NT2/D1 (cell line): ENCODE results near the gene NLGN4X.

Experiments used
- DNase-seq: peaks from one replicate; pipeline ENCODE4 v3.0.0-alpha.2; 2011; ENCODE audit warnings: low read depth, low spot score
- H3K27me3 ChIP-seq: 2 replicates; pipeline ENCODE4 v1.6.0; 2011; ENCODE audit warnings: mild to moderate bottlenecking; ENCODE audit not compliant: insufficient read length, insufficient read depth
- H3K36me3 ChIP-seq: 2 replicates; pipeline ENCODE4 v1.6.1; 2011; ENCODE audit warnings: mild to moderate bottlenecking, low read length, mixed read lengths; ENCODE audit not compliant: insufficient read depth, insufficient read length
- H3K4me1 ChIP-seq: 2 replicates; pipeline ENCODE4 v1.5.1; 2011; ENCODE audit not compliant: insufficient read depth, insufficient read length
- H3K4me3 ChIP-seq: 2 replicates; pipeline ENCODE4 v1.5.1; 2011; ENCODE audit warnings: low read depth; ENCODE audit not compliant: insufficient read length
- H3K9ac ChIP-seq: 2 replicates; pipeline ENCODE4 v1.6.0; 2011; ENCODE audit warnings: low read depth; ENCODE audit not compliant: insufficient read length
- H3K9me3 ChIP-seq: 2 replicates; pipeline ENCODE4 v1.5.1; 2011; ENCODE audit warnings: mild to moderate bottlenecking, low read length; ENCODE audit not compliant: insufficient read depth
- SUZ12 ChIP-seq: IDR thresholded peaks from 2 replicates; pipeline ENCODE4 v1.6.1; 2011; ENCODE audit not compliant: insufficient read length, insufficient read depth; ENCODE audit errors: extremely low read depth
- YY1 ChIP-seq: IDR thresholded peaks from 2 replicates; pipeline ENCODE4 v1.6.1; 2011; ENCODE audit not compliant: insufficient read length, insufficient read depth
- ZNF274 ChIP-seq: IDR thresholded peaks from 2 replicates; pipeline ENCODE4 v1.6.1; 2011; ENCODE audit warnings: mild to moderate bottlenecking, low read depth, low read length

NLGN4X gene

GRCh38 chrX:6187256-6187655 is 41.4 kb downstream of the NLGN4X start:
- H3K9ac ChIP-seq = no peak overlapping the region
- TF ChIP-seq YY1 = no peak
- TF ChIP-seq SUZ12 = no peak
- no peak for TF ChIP-seq ZNF274
- no peaks in the 10 kb centered on the region for H3K9me3 ChIP-seq
- H3K36me3 ChIP-seq = no peaks in the 10 kb centered on the region
- no peak for DNase-seq
- H3K4me3 ChIP-seq = no peak overlapping the region
- no peaks in the 10 kb centered on the region for H3K4me1 ChIP-seq
- no peaks in the 10 kb centered on the region for H3K27me3 ChIP-seq

GRCh38 chrX:6184900-6185515 is 43.7 kb downstream of the NLGN4X start:
- no peaks in the 10 kb centered on the region for H3K9me3 ChIP-seq
- H3K9ac ChIP-seq = no peak overlapping the region
- H3K27me3 ChIP-seq = no peaks in the 10 kb centered on the region
- H3K36me3 ChIP-seq = no peaks in the 10 kb centered on the region
- H3K4me1 ChIP-seq = no peaks in the 10 kb centered on the region
- no peak for DNase-seq
- TF ChIP-seq YY1 (no peak), SUZ12 (no peak), ZNF274 (no peak)
- no peak overlapping the region for H3K4me3 ChIP-seq

- H3K9ac ChIP-seq = no peak overlapping the region
- TF ChIP-seq SUZ12 = no peak
- no peak for TF ChIP-seq YY1
- TF ChIP-seq ZNF274 = no peak
- no peaks in the 10 kb centered on the region for H3K4me1 ChIP-seq
- H3K9me3 ChIP-seq = no peaks in the 10 kb centered on the region
- H3K27me3 ChIP-seq = no peaks in the 10 kb centered on the region
- no peaks in the 10 kb centered on the region for H3K36me3 ChIP-seq
- no peak overlapping the region for H3K4me3 ChIP-seq
- no peak for DNase-seq
Measured at GRCh38 chrX:6175914-6176313, 52.8 kb downstream of the NLGN4X start.

GRCh38 chrX:6170424-6170823 is 58.2 kb downstream of the NLGN4X start:
- Histone ChIP-seq H3K9me3 (no peaks in the 10 kb centered on the region), H3K4me1 (no peaks in the 10 kb centered on the region), H3K36me3 (no peaks in the 10 kb centered on the region), H3K27me3 (no peaks in the 10 kb centered on the region), H3K4me3 (no peak overlapping the region), H3K9ac (no peak overlapping the region)
- no peak for DNase-seq
- TF ChIP-seq YY1 = no peak
- TF ChIP-seq SUZ12 = no peak

- Histone ChIP-seq H3K9me3 (no peaks in the 10 kb centered on the region), H3K27me3 (no peaks in the 10 kb centered on the region), H3K36me3 (no peaks in the 10 kb centered on the region), H3K9ac (no peak overlapping the region), H3K4me3 (no peak overlapping the region), H3K4me1 (no peaks in the 10 kb centered on the region)
- TF ChIP-seq ZNF274 (no peak), YY1 (no peak), SUZ12 (no peak)
- no peak for DNase-seq
Measured at GRCh38 chrX:6169407-6169806, 59.3 kb downstream of the NLGN4X start.

GRCh38 chrX:6163721-6164120 is 64.9 kb downstream of the NLGN4X start:
- H3K4me1 ChIP-seq = no peaks in the 10 kb centered on the region
- TF ChIP-seq ZNF274 = no peak
- TF ChIP-seq YY1 = no peak
- no peak for TF ChIP-seq SUZ12
- no peak for DNase-seq
- no peak overlapping the region for H3K9ac ChIP-seq
- no peaks in the 10 kb centered on the region for H3K27me3 ChIP-seq
- H3K4me3 ChIP-seq = no peak overlapping the region
- no peaks in the 10 kb centered on the region for H3K9me3 ChIP-seq
- no peaks in the 10 kb centered on the region for H3K36me3 ChIP-seq

- no peak for DNase-seq
- TF ChIP-seq SUZ12 = no peak
- TF ChIP-seq YY1 = no peak
- TF ChIP-seq ZNF274 = no peak
- Histone ChIP-seq H3K9me3 (no peaks in the 10 kb centered on the region), H3K4me1 (no peaks in the 10 kb centered on the region), H3K9ac (no peak overlapping the region), H3K4me3 (no peak overlapping the region), H3K36me3 (no peaks in the 10 kb centered on the region), H3K27me3 (no peaks in the 10 kb centered on the region)
Measured at GRCh38 chrX:6159468-6159867, 69.2 kb downstream of the NLGN4X start.

GRCh38 chrX:6151971-6152370 is 76.7 kb downstream of the NLGN4X start:
- H3K9ac ChIP-seq = no peak overlapping the region
- no peak for TF ChIP-seq YY1
- no peak for TF ChIP-seq ZNF274
- no peak for TF ChIP-seq SUZ12
- H3K36me3 ChIP-seq = peaks cover 3% of the 10 kb centered on the region
- H3K9me3 ChIP-seq = no peaks in the 10 kb centered on the region
- H3K4me1 ChIP-seq = no peaks in the 10 kb centered on the region
- H3K4me3 ChIP-seq = no peak overlapping the region
- H3K27me3 ChIP-seq = no peaks in the 10 kb centered on the region
- no peak for DNase-seq
